Activated T-cell treated with anti-CD3 and anti-CD28 coated beads, Interleukin-2, amount 50 U/mL, for 48 hours (primary cell): ENCODE data around the gene KDM5B.

Experiments
- DNase-seq, 2 experiments: peaks; one replicate each; pipeline ENCODE4 v3.0.0-alpha.2; 2020

KDM5B gene

DNA sequence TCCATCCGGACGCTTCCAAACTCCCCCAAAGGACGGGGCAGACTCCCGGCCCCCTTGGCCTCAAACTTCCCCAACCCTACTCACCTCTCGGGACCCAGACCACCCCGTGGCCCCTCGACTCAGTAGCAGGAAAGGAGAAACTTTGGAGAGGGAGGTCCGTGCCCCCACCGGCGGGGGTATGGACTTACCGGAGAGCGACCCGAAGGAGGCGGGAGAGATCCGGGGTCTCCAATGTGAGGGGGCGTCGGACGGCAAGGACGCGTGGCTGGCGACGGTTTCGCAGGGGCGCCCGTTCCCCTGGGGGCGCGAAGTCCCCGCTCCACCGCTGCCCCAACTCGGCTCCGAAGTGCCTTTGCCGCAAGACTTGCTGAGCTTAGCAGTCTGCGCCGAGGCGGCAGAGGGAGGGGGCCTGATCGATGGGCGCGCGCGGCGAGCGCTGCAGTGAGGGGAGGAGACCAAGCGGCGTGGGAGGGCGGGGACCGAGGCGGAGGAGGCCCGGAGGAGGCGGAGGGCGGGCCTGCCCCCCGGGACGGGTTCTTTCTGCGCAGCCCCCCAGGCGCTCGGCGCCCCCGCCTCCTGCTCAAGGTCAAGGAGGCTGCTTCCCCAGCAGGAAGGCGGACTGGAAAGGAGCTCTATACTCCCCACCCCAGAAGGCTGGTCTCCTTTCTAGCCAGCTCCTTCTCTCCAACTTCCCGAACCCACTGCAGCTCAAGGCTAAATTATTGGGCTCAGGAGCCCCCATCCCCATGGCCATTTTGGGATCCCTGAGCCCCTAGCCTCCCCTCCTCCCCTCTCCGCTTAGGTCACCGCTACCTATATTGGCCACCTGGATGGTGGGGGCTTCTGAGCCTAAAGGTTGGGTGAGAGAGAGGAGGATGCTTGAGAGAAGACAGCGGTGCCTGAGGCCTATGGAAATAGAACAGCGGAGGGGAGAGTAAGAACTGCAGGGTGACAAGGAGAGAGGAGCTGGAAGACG lies 97.9 kb downstream of the KDM5B start, which contains the start of gene SYT2:
Gene SYT2 (minus strand): TSS at position 385 of the 976 bp plus-strand sequence. CDS start 104,682 bp downstream, outside the sequence.
- DNase-seq = peak; percentile 36 to 44

DNA sequence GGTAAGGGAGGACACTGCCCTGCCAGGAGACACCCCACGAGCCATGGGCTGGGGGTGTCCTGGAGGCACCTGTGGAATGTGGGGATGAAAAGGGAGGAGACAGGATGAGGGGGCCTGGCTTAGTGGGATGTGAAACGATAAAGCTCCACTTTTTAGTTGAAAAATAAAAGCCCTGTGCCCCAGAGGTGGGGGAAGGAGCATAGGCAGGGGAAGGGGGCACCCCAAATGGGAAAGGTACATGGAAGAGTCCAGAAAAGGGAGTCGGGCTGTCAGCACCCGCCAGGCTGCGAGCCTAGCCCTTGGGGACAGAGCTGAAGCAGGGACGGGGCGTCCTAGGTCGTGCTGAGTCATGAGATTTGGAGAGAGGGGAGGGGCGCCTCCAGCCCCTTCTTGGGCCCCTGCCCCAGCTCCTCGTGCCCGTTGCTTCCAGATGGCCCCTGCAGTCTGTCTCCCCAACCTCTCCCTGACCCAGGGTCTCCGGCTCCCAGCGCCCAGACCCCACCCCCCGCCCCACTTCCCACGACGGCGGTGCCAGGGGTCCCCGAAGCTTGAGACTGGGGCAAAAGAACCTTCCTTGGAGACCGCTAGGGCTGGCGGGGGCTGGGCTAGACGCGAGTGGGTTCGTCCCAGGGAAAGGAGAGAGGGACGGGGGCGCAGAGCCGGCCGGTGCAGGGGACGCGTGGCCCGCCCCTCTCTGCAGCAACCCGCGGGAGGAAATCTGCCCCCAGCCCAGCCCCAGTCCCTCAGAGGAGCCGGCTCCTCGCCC lies 98.8 kb downstream of the KDM5B start:
- DNase-seq = no peak

DNA sequence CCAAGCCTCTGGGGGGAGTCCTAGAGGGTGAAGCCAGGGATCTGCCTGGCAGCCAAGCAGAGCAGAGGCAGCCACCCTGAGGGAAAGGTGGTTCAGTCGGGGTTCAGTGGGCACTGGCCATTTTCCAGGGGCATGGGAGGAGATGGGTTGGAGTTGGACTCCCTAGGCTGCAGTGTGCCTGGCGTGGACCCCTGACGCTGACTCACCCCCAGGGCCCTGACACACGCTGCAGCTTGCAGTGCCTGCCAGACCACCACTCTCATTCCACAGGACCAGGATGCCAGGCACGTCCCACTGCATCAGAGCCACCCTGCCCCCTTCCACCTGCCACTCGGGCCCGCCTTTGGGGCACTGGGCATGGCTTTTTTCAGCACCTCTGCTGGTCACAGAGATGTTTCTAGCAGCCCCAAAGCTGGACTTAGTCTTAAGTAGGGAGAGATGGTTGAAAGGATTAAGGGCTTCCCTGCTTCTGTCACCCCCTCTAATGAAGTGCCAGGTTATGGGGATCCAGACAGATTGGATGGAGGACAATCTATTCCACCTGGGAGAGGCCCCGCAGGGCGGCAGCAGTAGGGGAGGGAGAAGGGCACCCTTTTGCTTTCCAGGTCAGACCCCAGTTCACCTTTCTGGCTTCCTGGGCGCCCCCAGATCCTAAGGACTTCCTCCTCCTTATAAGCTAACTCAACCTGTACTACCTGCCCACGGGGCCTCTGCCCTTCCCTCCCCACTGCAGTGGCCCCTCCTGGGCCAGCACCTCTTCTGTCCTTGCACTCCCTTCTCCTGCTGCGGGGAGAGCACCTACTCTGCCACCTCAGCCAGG lies 99.6 kb downstream of the KDM5B start:
- DNase-seq = no peak

DNA sequence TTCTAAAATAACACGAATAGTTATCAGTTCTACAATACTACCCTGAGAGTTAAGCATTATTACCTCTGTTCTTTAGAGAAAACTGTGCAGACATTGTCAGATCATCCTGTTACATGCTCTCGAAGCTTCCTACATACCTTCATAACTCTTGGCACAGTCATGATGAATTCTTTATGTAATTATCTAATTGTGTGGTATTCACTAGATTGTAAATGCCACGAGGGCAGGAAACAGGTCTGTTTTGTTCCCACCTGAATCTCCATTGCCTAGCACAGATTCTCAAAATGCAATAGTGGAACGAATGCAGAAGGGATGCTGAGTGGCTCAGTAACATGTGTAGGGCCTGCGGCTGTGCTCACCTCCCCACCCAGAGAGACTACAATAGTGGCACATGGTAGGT lies 101.4 kb downstream of the KDM5B start:
- no peak for DNase-seq

DNA sequence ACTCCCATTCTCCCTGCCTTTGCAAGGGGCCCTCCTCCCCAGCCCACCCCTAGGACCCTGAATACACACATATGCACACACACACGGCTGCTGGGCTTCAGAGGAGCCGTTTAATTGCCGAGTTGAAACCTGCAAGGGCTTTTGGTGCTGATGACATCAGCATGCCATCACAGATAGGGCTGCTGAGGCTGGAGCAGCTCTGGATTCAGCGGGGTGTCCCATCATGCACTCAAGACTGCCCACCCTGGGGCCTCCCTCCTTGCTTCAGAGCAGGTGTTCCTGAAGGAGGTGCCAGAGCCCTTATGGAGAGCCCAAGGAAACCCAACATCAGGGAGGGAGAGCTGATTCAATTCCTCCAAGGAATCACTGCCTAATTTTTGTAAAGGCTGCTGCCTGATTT lies 103.6 kb downstream of the KDM5B start:
- no peak for DNase-seq

DNA sequence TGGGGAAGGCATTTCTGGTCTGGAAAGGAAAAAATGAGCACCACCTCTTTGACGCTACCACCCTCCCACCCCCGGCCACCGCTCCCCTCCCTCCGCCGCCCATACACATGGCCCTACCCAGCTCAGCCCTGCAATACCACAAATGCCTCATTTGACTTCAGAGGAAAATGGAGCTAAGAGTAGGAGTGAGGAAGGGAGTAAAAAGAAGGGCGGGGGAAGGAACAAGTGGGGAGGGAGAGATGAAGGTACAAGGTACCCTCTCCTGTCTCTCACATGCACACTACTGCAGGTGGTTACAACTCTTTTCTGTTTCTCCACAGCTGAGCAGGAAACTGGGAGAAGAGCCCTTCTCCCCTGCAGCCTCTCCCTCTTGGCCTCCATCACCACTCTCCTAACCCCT lies 105.0 kb downstream of the KDM5B start:
- no peak for DNase-seq

DNA sequence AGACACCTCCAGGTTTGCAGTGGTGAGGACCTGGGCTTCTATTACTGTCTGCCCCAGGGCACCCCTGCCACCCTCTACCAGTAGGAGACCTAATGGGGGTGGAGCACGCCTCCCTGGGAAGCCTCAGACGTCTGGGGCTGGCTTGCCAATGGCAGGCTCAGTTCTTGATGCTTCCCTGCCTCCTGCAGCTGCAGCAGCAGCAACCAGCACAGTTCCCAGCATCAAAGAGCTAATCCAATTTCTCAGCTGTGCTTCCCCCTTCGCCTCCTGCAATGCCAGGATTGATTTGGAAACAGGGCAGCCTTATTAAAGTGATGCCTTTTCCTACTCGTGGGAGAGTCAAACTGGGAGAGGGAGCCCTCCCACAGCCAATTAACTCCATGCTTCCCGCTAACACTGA lies 106.1 kb downstream of the KDM5B start:
- DNase-seq = no peak

DNA sequence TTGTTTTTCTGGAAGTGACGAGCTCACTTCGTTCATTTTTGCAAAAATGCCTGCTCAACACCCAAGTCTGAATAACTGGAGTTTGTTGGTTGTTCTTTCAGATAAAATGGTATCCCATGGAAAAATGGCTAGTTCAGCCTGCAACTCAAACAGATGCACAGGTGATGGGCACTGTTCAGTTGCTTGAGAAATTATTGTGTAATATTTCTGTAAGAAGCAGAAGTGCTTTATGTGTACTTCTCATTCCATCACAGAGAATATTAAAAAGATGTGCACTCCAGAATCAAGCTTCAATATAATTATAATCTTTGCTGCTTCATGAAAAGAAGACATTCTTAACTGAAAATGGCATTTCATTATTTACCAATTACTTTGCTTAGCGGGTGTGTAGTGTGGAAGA lies 107.0 kb downstream of the KDM5B start:
- no peak for DNase-seq

DNA sequence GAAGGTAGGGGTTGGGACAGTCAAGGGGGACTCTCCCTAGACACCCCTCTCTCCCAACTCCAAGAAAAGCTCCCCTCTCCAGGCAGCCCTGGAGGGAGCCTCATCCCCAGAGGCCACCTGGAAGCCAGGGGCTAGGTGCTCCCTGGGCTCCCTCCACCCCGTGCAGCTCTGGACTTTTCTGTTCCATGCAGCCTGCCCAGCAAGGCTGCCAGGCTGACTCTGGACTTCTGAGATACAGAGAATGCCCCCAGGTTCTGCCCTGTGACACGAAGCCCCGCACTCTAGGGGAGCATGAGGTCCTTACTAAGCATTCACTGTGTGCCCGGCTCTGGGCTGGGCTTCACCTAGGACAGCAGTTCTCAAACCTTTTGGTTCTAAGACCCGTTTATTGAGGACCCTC lies 108.2 kb downstream of the KDM5B start:
- no peak for DNase-seq

DNA sequence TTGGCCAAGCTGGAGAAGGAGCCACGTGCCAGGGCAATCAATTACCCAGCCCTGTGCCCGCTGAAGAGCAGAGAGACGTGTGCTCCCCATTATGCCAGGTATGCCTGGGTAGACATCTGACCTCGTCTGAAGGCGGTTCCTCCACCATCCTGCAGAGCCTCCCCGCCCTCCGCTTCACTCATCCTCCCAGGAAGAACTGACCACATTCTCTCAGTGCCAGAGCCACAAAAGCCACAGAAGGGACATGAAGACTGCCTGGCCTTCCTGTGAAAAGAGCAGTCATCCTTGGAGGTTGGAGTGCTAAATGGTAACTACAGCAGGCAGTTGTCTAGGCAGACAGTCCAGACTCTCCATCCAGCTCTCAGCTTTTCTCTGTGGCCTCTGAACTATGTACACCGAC lies 109.9 kb downstream of the KDM5B start:
- no peak for DNase-seq

DNA sequence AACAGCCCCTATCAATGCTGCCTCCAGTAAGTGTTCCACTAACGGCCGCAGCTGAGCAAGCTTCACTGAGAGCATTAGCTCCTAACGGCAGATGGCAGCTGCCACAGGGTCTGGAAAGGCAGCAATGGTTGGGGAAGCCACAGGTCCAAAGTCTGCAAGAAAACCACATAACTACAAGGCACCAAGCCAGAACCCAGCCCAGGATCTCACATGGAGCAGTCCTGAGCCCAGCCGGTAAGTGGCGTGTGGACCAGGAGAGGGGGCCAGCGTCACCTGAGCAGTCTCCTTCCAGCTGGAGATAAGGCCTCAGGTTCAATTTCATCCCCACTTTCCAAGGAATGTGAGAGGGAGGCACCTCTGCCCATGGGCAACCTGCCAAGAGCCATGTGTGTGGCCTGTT lies 111.2 kb downstream of the KDM5B start:
- DNase-seq = no peak

DNA sequence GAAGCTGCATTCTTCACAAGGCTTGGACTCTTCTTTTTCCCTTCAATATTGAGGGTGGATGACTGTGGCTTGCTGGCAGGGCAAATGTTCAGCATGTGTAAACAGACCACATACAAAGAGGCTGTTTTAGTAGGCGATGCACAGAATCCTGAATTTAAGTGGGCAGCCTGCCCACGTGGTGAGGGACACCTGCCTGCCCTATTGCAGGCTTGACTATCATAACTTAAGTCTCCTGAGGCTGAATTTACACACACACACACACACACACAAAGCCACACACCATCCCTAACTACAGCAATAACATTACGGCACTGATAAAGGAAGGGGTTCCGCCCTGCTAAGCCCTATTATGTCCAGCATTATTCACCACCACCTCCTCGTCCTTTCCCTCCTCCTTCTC lies 113.9 kb downstream of the KDM5B start:
- DNase-seq = no peak

DNA sequence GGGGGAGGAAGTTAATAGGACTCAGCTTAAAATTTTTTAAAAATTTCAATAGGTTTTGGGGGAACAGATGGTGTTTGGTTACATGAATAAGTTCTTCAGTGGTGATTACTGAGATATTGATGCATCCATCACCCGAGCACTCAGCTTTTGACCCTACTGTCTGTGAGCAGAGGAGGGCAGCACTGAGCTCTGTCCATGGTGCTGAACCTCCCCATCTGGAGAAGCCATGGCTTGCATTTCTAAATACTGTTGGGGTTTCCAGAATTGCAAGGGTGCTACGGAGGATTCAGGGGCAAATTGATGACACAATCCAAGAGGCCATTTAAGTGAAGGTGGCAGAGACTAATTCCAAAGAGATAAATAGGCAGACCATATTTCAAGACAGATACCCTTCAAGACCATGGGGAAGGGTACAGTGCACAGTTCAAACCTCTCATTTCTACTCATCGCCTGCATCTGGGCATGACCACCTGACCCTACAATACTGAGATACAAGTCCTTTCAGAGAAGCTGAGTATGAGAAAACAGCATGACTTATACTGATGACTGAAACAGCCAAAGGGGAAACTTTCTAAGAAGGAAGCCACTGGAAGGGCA lies 115.2 kb downstream of the KDM5B start:
- peak; percentile 61 to 70 for DNase-seq

DNA sequence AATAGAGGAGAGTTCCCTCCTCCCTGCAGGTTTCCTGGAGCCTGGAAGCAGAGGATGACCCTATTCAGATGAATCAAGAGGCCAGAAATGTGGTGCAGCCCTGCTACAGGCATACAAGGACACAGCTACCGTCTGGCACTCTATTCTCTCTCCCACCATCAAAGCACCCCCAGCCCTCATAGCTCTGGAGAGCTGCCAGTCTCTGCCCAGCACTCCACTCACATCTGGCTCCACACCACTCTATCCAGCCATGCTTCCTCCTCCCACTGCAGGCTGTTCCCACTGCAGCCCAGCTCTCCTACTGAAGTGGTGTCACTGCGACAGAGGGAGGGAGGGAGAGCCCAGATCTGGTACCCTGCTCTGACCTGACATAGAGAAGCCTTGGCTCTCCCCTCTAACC lies 116.4 kb downstream of the KDM5B start:
- no peak for DNase-seq

DNA sequence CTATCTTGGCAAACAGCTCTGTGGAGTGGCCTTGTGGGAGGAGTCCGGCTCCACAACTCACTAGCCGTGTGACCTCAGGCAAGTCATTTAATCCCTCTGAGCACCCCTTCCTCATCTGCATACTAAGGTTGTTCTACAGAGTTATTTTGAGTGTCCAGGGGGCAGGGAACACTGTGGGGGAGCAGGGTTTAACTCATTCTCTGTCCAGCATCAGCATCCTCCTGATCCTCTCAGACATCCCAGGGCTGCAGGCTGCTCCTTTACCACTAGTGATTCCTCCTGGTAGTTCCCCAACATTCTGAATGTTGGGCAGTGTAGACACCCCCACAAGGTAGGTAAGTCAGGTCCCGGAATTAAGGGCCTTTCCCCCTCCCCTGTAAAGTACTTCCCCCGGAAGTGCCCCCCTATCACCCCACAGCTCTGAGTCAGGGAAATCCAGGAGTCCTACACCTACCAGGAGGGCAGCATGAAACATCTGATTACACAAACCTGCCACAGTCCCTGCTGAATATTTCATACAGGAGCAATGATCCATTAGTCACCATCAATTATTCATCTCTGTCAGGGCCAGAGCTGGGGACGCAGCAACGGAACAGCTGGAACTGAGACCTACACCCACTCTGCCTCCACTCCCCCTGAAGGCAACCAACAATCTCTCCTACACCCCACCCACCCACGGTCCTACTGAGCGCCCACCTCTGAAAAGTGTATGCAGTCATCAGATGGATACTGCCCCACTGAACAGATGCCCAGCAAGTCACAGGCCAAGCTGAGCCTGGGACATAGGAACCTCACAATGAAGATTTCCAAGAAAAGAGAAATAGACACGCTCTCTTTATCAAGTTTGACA lies 118.5 kb downstream of the KDM5B start:
- no peak for DNase-seq

DNA sequence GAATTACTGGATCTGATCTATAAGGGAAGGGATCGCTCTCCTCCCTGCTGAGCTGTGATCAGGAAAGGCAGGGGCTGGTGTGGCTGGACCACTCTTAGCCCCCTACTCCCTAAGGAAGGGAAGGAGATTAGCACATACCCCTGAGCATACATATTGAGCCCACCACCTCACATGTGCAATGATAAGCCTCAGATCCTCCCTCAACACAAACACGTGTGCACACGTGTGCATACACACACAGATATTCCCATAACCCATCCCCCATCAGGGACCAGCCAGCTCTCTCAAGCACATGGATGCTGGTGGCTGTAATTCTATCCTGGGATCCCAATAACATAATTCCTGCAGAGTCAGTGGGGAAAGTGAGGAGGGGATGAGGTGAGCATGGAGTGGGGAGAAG lies 119.1 kb downstream of the KDM5B start:
- DNase-seq = no peak

DNA sequence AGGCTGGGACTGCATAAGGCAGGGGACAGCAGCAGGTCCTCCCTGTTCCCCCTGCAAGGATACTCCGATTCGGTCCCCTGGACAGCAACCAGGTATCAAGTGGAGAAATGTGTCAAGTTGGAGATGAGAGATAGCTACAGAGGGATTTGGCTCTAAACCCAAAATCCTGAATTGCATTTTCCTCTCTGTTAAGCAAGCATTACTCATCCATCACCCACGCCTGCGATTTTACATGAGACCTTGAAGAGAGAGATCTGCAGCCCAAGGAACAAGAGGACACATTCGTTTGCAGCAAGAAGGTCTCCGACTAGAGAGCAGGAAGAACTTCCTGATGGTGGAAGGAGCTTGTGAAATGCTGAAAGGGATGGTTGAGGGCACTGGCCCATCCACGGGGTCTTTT lies 119.8 kb downstream of the KDM5B start:
- no peak for DNase-seq

DNA sequence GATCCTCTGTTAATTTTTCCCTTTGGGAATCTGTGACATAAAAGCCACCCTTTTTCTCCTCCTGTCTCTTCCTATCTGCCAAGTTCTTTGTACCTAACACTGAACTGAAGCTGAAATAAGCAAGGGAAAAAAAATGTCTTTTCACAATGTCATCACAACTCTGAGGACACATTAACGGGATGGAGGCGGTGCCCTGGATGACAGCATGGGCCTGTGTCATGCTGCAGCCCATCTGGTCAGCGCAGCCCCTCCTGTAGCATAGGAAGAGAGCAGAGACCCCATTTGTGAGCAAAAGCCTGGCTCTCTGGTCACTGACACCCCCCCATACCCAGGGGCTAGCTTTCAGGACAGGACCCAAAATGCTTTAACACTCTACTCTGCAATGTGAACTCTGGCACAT lies 120.4 kb downstream of the KDM5B start:
- no peak for DNase-seq

DNA sequence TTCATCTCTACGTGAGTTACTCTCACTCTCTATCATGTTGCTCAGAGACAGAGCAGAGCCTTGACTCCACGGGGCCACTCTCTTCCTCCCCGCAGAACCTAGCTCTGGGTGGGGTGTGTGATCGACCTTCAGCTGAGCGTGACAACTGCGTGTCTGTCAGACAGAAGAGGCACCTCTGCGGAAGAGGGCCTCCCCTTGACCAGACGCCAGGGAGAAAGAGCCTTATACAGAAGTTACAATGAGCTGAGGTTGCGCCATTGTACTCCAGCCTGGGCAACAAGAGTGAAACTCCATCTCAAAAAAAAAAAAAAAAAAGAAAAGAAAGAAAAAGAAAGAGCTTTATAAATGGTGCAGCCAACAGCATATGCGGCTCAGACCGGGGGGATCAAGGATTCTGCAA lies 120.9 kb downstream of the KDM5B start:
- DNase-seq = no peak

DNA sequence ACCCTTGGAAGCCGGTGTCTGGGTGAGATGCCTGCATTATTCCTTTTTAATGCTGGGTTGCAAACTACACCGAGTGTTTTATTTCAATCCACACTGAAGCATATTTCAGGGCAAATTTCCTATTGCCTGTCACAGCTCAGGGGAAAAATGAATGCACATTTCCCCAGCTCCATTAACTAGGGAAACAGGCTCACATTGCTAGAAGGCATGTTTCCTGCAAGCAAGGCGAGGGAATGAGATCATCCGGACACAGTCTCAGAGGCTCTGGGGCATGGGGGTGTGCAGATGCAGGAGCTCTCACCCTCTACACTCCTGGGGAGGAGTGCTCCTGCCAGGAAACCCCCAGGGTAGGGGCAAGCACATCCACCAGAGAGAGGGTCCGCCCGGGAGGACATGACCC lies 122.6 kb downstream of the KDM5B start:
- no peak for DNase-seq

DNA sequence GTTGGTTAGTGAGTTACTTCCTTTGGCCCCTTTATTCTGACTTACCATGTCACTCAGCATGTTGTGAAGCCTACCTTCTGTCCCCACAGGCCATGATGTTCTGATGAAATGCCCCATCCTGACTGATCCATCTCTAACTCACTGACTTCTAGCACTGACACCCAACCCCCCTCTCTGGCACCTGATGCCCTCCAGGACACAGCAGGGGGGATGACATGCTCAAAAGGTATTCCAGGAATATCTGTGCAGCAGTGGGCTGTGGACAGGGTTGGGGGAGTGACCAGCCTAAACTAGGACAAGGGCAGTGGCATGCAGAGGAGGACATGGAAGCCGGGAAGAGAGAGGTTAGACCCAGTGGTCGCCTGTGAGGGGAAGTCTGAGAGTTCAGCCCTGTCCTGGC lies 123.5 kb downstream of the KDM5B start:
- no peak for DNase-seq

DNA sequence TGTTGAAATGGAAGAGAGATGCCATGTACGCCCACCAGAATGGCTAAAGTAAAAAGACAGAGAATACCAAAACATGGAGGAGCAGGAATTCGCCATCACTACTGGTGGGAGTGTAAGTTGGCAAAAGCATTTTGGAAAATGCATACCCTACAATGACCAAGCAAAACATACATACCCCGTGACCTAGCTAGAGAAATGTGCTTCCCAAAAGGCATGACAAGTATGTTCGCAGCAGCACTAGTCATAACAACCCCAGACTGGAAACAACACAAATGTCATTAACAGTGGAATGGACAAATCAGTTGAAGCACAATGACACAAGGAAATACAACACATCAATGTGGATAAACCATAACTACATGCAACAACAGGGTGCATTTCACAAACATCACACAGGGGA lies 125.2 kb downstream of the KDM5B start:
- DNase-seq = no peak
